Placental epithelial cell (primary cell): ENCODE results near the gene SPIC. TPM values are rescaled to one million over a fixed set of nuclear protein-coding genes. Genes with fewer than 3 reads are reported as not detected.

Experiments
- small RNA-seq: library from RNA; depleted of rRNA; stranded (forward); fragments of <200 nt; gene quantifications from one replicate; pipeline ENCODE3, GENCODE V24; 2012
- total RNA-seq: library from RNA; depleted of rRNA; stranded (reverse); fragments of >200 nt; gene quantifications from 2 replicates; pipeline ENCODE4 v1.2.3, GENCODE V29; 2012

The SPIC gene
- total RNA-seq, result not detected in 2 replicates

GRCh38 chr12:101474711-101475386, at the start of gene SPIC:
Gene SPIC, plus strand, starts transcription at chr12:101475336. Its CDS starts 1,569 bp downstream, at chr12:101476905.

Small RNA genes within 50 kb of the gene (small RNA-seq; reads per million reads assigned to genes)
- gene RF00019 (not detected), gene RNA5SP367 (not detected), gene RNU5E-5P (not detected)

Other genes starting within 250 kb of the SPIC start
- gene UTP20, start 195.2 kb upstream of the SPIC start, total RNA-seq, result 10.6 and 25.4 TPM in 2 replicates
- gene ARL1, start 67.6 kb upstream of the SPIC start, total RNA-seq, result 71.1 and 82.4 TPM in 2 replicates
- gene MYBPC1, start 119.6 kb downstream of the SPIC start, total RNA-seq, result not detected in 2 replicates
- gene CHPT1, start 222.3 kb downstream of the SPIC start, total RNA-seq, result 15.3 and 32.1 TPM in 2 replicates